Trophoblast cell (in vitro differentiated cells and primary cell): ENCODE measurements around the gene E2F2.
A peak's percentile ranks its signal among the peaks of the same experiment; 100 is the strongest.

Experiments used
- DNase-seq, 2 donors: peaks; one replicate each; pipeline ENCODE4 v3.0.0-alpha.2; 2016
- H2AFZ ChIP-seq: 2 replicates; pipeline ENCODE4 v1.6.1; 2013; ENCODE audit warnings: low read length, moderate library complexity, mild to moderate bottlenecking; ENCODE audit not compliant: insufficient read depth, poor library complexity
- H2AK5ac ChIP-seq: 2 replicates; pipeline ENCODE4 v1.6.1; 2013; ENCODE audit warnings: mild to moderate bottlenecking, low read length
- H2BK120ac ChIP-seq: 2 replicates; pipeline ENCODE4 v1.6.1; 2013; ENCODE audit warnings: low read length, mild to moderate bottlenecking, moderate library complexity; ENCODE audit not compliant: insufficient read depth, poor library complexity
- H2BK12ac ChIP-seq: 2 replicates; pipeline ENCODE4 v1.6.1; 2013; ENCODE audit warnings: mild to moderate bottlenecking, low read length, moderate library complexity
- H2BK5ac ChIP-seq: 2 replicates; pipeline ENCODE4 v1.6.1; 2013; ENCODE audit warnings: low read length, low read depth, moderate library complexity, mild to moderate bottlenecking; ENCODE audit not compliant: poor library complexity
- H3K14ac ChIP-seq: 2 replicates; pipeline ENCODE4 v1.6.1; 2013; ENCODE audit warnings: mild to moderate bottlenecking, low read length
- H3K18ac ChIP-seq: 2 replicates; pipeline ENCODE4 v1.6.1; 2013; ENCODE audit warnings: mild to moderate bottlenecking, low read length
- H3K23ac ChIP-seq: 2 replicates; pipeline ENCODE4 v1.6.1; 2013; ENCODE audit warnings: low read length
- H3K27ac ChIP-seq: 2 replicates; pipeline ENCODE4 v1.5.1; 2013; ENCODE audit warnings: low read depth, mild to moderate bottlenecking, inconsistent platforms, low read length, moderate library complexity
- H3K27me3 ChIP-seq: 2 replicates; pipeline ENCODE4 v1.6.1; 2013; ENCODE audit warnings: inconsistent platforms, mild to moderate bottlenecking, low read length, moderate library complexity; ENCODE audit not compliant: insufficient read depth
- H3K36me3 ChIP-seq, 2 experiments: 1 replicate in 1 of 2; 2 replicates in 1 of 2; pipeline ENCODE4 v1.6.1; 2013; ENCODE audit warnings: low read length in 2 of 2, mild to moderate bottlenecking in 2 of 2, moderate library complexity in 1 of 2; ENCODE audit not compliant: insufficient read depth in 2 of 2, control insufficient read depth in 1 of 2
- H3K4ac ChIP-seq: 2 replicates; pipeline ENCODE4 v1.6.1; 2013; ENCODE audit warnings: low read depth, mild to moderate bottlenecking, low read length, moderate library complexity
- H3K4me1 ChIP-seq, 2 experiments: 1 replicate in 1 of 2; 2 replicates in 1 of 2; pipeline ENCODE4 v1.6.1; 2013; ENCODE audit warnings: low read length in 2 of 2, mild to moderate bottlenecking in 2 of 2, moderate library complexity in 1 of 2; ENCODE audit not compliant: insufficient read depth in 2 of 2, control insufficient read depth in 1 of 2
- H3K4me2 ChIP-seq: 2 replicates; pipeline ENCODE4 v1.6.1; 2013; ENCODE audit warnings: inconsistent platforms, mild to moderate bottlenecking, low read length, moderate library complexity
- H3K4me3 ChIP-seq: 2 replicates; pipeline ENCODE4 v1.5.1; 2013; ENCODE audit warnings: mild to moderate bottlenecking, low read depth, low read length, inconsistent platforms
- H3K79me1 ChIP-seq: one replicate; pipeline ENCODE4 v1.6.1; 2013; ENCODE audit warnings: low read length
- H3K79me2 ChIP-seq: 2 replicates; pipeline ENCODE4 v1.6.1; 2013; ENCODE audit warnings: low read length, mild to moderate bottlenecking; ENCODE audit not compliant: control insufficient read depth, insufficient read depth, poor library complexity
- H3K9ac ChIP-seq: 2 replicates; pipeline ENCODE4 v1.6.1; 2013; ENCODE audit warnings: mild to moderate bottlenecking, low read length
- H3K9me3 ChIP-seq: 2 replicates; pipeline ENCODE4 v1.6.1; 2013; ENCODE audit warnings: low read depth, mild to moderate bottlenecking, control low read depth, inconsistent platforms, low read length; ENCODE audit not compliant: insufficient read depth
- H4K12ac ChIP-seq: 2 replicates; pipeline ENCODE4 v1.6.1; 2013; ENCODE audit warnings: low read depth, mild to moderate bottlenecking, low read length, moderate library complexity
- H4K8ac ChIP-seq: 2 replicates; pipeline ENCODE4 v1.6.1; 2013; ENCODE audit warnings: low read depth, mild to moderate bottlenecking, low read length, moderate library complexity
- H4K91ac ChIP-seq: one replicate; pipeline ENCODE4 v1.6.1; 2013; ENCODE audit warnings: low read depth, mild to moderate bottlenecking, low read length, moderate library complexity
- WGBS: extraction: QIAGEN DNeasy Blood & Tissue Kit; methylation state at CpG from one replicate; pipeline ENCODE4 v1.1.7; 2013; ENCODE audit warnings: missing lambda C conversion rate; ENCODE audit not compliant: insufficient read length, insufficient coverage; ENCODE audit errors: extremely low coverage; 5-methylcytosine and 5-hydroxymethylcytosine counted together

E2F2 gene

DNA sequence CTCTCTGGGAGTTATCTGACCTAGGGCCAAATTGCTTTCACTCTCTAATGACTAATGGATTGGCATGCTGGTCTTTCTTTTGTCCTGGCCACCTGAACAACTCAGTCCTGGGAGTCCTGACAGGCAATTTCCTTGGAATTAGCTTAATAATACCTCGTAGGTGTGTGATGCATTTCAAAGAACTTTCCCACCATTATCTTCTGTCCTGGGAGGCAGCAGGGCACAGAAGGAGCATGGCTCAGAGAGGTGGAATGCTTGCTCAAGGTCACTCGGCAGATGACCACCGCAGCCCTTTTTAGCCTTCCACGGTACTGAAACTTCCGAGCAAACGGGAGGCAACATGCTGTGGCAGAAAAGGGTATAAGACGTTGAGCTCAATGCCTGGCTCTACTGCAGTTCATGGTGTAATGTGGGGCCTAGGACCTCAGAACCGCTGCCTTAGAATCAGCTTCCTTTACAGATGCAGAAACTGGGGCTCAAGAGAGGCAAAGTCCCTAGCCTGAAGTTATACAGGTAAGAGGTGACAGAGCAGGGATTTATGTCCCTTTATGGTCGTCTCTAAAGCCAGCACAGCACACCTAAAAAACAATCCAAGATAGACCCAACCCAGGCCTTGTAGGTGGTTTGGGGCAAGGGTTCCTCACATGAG is 25.1 kb upstream of the E2F2 start:
- H3K27me3 ChIP-seq, result no peaks in the 10 kb centered on the region
- H3K14ac ChIP-seq, result peak overlapping the region; percentile 68
- no CpG with 5 or more reads among the region's 9 CpGs for WGBS
- H3K4me3 ChIP-seq, result no peak overlapping the region
- peaks cover 74% of the 10 kb centered on the region for H3K79me1 ChIP-seq
- H3K79me2 ChIP-seq, result peaks cover 28% of the 10 kb centered on the region
- H3K18ac ChIP-seq, result peak overlapping the region; percentile 30
- peak; percentile 91 to 98 for DNase-seq
- no peaks in the 10 kb centered on the region for H3K9me3 ChIP-seq
- peak overlapping the region; percentile 60 for H4K91ac ChIP-seq
- H3K4me1 ChIP-seq, result peaks cover 32 to 45% of the 10 kb centered on the region in 2 experiments
- H3K36me3 ChIP-seq, result peaks cover 11 to 12% of the 10 kb centered on the region in 2 experiments
- H2AFZ ChIP-seq, result no peak overlapping the region
- peak overlapping the region; percentile 95 for H2BK5ac ChIP-seq
- H4K8ac ChIP-seq, result peak overlapping the region; percentile 47
- peak overlapping the region; percentile 77 for H3K27ac ChIP-seq
- H3K4ac ChIP-seq, result peak overlapping the region; percentile 31
- peak overlapping the region; percentile 75 for H2BK120ac ChIP-seq
- peak overlapping the region; percentile 32 for H2AK5ac ChIP-seq
- no peak overlapping the region for H3K9ac ChIP-seq
- peak overlapping the region; percentile 63 for H3K4me2 ChIP-seq
- peak overlapping the region; percentile 53 for H2BK12ac ChIP-seq
- H3K23ac ChIP-seq, result no peak overlapping the region
- H4K12ac ChIP-seq, result no peak overlapping the region

DNA sequence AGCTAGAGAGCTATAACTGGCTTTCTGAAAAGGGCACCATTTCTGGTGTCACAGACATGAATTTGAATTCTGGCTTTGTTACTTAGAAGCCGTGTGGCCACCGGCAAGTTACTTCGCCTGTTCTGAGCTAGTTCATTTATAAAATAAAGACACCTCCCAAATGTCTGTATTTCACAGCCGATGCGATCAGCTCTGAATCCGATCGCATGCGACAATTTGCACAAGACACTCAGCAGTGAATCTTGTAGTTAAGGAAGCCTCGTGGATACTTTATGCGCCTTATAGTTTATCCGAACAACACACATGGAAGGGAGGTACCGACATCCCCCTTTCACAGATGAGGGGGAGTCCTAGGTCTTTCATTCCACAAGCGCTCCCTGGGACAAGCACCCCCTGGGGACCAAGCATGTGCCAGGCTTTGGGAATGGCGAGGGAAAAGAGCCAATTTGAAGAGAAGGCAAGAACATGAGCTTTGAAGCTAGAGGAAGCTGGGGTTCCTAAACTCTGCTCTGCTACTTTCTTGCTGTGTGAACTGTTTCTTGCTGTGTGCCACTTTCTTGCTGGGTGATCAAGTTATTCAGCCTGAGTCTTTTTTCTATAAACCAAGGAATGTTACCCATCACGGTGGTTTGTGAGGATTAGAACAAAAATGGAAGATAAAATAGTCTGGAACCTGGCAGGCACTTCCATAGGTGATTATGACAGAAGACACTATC is 24.4 kb upstream of the E2F2 start:
- H3K4me2 ChIP-seq, result peak overlapping the region; percentile 63
- peak overlapping the region; percentile 99 for H2BK120ac ChIP-seq
- H4K91ac ChIP-seq, result peak overlapping the region; percentile 99
- H2AK5ac ChIP-seq, result peak overlapping the region; percentile 40
- H3K4me3 ChIP-seq, result no peak overlapping the region
- peak overlapping the region; percentile 93 for H3K18ac ChIP-seq
- H2BK12ac ChIP-seq, result peak overlapping the region; percentile 98
- no peak overlapping the region for H2AFZ ChIP-seq
- H3K27me3 ChIP-seq, result no peaks in the 10 kb centered on the region
- H4K8ac ChIP-seq, result peak overlapping the region; percentile 88
- H4K12ac ChIP-seq, result peak overlapping the region; percentile 80
- DNase-seq, result no peak
- peaks cover 72% of the 10 kb centered on the region for H3K79me1 ChIP-seq
- peaks cover 11 to 12% of the 10 kb centered on the region in 2 experiments for H3K36me3 ChIP-seq
- H3K23ac ChIP-seq, result no peak overlapping the region
- no CpG with 5 or more reads among the region's 15 CpGs for WGBS
- peak overlapping the region; percentile 41 for H3K9ac ChIP-seq
- peaks cover 28% of the 10 kb centered on the region for H3K79me2 ChIP-seq
- H3K4ac ChIP-seq, result peak overlapping the region; percentile 85
- no peaks in the 10 kb centered on the region for H3K9me3 ChIP-seq
- peaks cover 31 to 43% of the 10 kb centered on the region in 2 experiments for H3K4me1 ChIP-seq
- peak overlapping the region; percentile 99 for H2BK5ac ChIP-seq
- H3K14ac ChIP-seq, result peak overlapping the region; percentile 95
- H3K27ac ChIP-seq, result peak overlapping the region; percentile 99

DNA sequence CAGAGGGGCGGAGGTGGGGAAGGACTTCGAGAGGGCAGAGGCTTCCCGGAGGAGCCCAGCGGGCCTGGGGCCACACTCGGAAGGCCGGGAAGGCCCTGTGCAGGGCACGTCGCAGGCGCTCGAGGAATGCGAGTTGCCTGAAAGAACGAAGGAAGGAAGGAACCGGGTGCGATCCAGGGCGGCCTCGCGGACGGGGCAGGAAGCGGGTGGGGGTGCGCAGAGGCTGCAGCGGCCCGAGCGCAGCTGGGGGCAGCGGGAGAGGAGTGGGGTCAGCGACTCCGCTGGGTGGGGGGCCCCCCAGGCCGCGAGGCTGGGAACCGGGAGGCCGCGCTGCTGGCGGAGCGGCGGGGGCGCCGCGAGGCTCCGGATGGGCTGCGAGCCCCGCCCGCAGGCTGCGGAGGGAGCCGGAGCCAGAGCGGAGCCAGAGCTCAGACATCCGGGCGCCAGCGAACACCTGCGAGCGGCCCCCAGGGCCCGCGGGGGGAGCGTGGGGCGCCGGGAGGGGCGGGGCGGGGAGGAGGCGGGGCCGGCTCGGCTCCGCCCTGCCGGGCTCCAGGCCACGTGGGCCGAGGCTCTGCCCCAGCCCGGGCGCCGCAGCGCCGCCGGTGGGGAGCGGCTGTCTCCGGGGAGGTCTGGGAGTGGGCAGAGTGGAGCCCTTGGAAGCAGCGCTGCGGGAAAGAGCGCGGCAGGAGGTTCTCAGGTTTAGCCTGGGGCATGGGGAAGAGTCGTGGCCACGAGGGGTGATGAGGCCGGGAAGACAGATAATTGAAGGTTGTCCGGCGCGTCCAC is 23.6 kb upstream of the E2F2 start:
- Histone ChIP-seq H3K4me2 (peak overlapping the region; percentile 63), H3K23ac (no peak overlapping the region), H3K36me3 (peaks cover 11 to 12% of the 10 kb centered on the region in 2 experiments), H3K14ac (peak overlapping the region; percentile 95), H3K9me3 (no peaks in the 10 kb centered on the region), H2AFZ (peak overlapping the region; percentile 12), H2BK5ac (peak overlapping the region; percentile 99), H3K27ac (peak overlapping the region; percentile 99), H4K91ac (peak overlapping the region; percentile 99), H3K4me1 (peaks cover 29 to 38% of the 10 kb centered on the region in 2 experiments), H4K8ac (peak overlapping the region; percentile 88), H3K27me3 (no peaks in the 10 kb centered on the region), H3K4me3 (peak overlapping the region; percentile 48), H2AK5ac (peak overlapping the region; percentile 15), H3K79me1 (peaks cover 64% of the 10 kb centered on the region), H4K12ac (peak overlapping the region; percentile 43), H2BK12ac (peak overlapping the region; percentile 98), H3K18ac (peak overlapping the region; percentile 93), H3K4ac (peak overlapping the region; percentile 43), H2BK120ac (peak overlapping the region; percentile 99), H3K79me2 (peaks cover 28% of the 10 kb centered on the region), H3K9ac (no peak overlapping the region)
- DNase-seq, result peak; percentile 91 to 92
- no CpG with 5 or more reads among the region's 81 CpGs for WGBS

DNA sequence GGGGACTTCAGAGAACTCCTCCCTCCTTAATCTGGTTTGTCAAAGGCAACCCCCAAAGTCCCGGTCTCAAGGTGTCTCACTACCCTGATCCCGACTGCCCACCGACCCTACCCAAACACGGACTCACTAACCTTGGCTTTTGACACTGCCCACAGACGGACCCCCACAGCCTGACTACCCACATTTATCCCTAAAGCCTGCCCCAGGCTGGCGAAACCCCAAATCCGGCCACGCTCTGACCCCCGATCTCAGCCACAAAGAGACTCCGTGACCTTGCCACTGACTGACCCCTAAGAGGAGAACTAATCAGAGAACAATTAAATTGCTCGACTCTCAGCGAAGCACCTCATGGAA is 23.1 kb upstream of the E2F2 start:
- peak overlapping the region; percentile 43 for H3K4ac ChIP-seq
- peaks cover 29 to 38% of the 10 kb centered on the region in 2 experiments for H3K4me1 ChIP-seq
- H3K27ac ChIP-seq, result peak overlapping the region; percentile 95
- no peak overlapping the region for H3K23ac ChIP-seq
- peak overlapping the region; percentile 58 for H3K4me2 ChIP-seq
- H3K36me3 ChIP-seq, result peaks cover 11 to 12% of the 10 kb centered on the region in 2 experiments
- DNase-seq, result no peak
- peak overlapping the region; percentile 96 for H2BK120ac ChIP-seq
- H4K8ac ChIP-seq, result peak overlapping the region; percentile 82
- H2AK5ac ChIP-seq, result peak overlapping the region; percentile 81
- H3K14ac ChIP-seq, result peak overlapping the region; percentile 69
- H2BK12ac ChIP-seq, result peak overlapping the region; percentile 98
- H4K91ac ChIP-seq, result peak overlapping the region; percentile 98
- H4K12ac ChIP-seq, result peak overlapping the region; percentile 43
- no peaks in the 10 kb centered on the region for H3K27me3 ChIP-seq
- WGBS, result no CpG with 5 or more reads among the region's 12 CpGs
- peak overlapping the region; percentile 94 for H2BK5ac ChIP-seq
- H3K79me1 ChIP-seq, result peaks cover 62% of the 10 kb centered on the region
- H2AFZ ChIP-seq, result peak overlapping the region; percentile 12
- no peaks in the 10 kb centered on the region for H3K9me3 ChIP-seq
- peaks cover 27% of the 10 kb centered on the region for H3K79me2 ChIP-seq
- no peak overlapping the region for H3K4me3 ChIP-seq
- peak overlapping the region; percentile 45 for H3K9ac ChIP-seq
- H3K18ac ChIP-seq, result peak overlapping the region; percentile 81
